T-helper 1 cell (primary cell): ENCODE results near the gene ZDHHC8.

Experiments used
- DNase-seq, 5 donors: peaks; one replicate each; pipeline ENCODE4 v3.0.0-alpha.2; 2012 to 2020

ZDHHC8 gene

GRCh38 chr22:20114506-20115475 lies 16.8 kb upstream of the ZDHHC8 start:
- DNase-seq: no peak

GRCh38 chr22:20115691-20116375 lies 15.8 kb upstream of the ZDHHC8 start, which contains the start of gene RANBP1:
TSS of gene RANBP1 (plus strand) at chr22:20116104. CDS start at chr22:20116185, 81 bp downstream.
- no peak for DNase-seq

GRCh38 chr22:20116376-20116950 lies 15.1 kb upstream of the ZDHHC8 start:
- no peak for DNase-seq

- DNase-seq: peak; percentile 93 to 98 (median 95)
Measured at GRCh38 chr22:20116951-20117632, 14.5 kb upstream of the ZDHHC8 start, which contains the start of gene TRMT2A. TSS of gene TRMT2A (minus strand) at chr22:20117226. CDS start at chr22:20116906, 320 bp downstream.

GRCh38 chr22:20117633-20118299 lies 13.8 kb upstream of the ZDHHC8 start:
- DNase-seq: peak in 4 of 5 donors; percentile 32 to 52 (median 40)

GRCh38 chr22:20118300-20119020 lies 13.1 kb upstream of the ZDHHC8 start:
- no peak for DNase-seq

- no peak for DNase-seq
Measured at GRCh38 chr22:20121856-20122415, 9.7 kb upstream of the ZDHHC8 start.

GRCh38 chr22:20123366-20124082 lies 8.1 kb upstream of the ZDHHC8 start:
- DNase-seq: no peak

GRCh38 chr22:20124083-20124787 lies 7.4 kb upstream of the ZDHHC8 start:
- DNase-seq: no peak

- DNase-seq: no peak
Measured at GRCh38 chr22:20125201-20126174, 6.1 kb upstream of the ZDHHC8 start.

- DNase-seq: no peak
Measured at GRCh38 chr22:20126284-20127029, 5.1 kb upstream of the ZDHHC8 start.

- no peak for DNase-seq
Measured at GRCh38 chr22:20127318-20127868, 4.2 kb upstream of the ZDHHC8 start.

- no peak for DNase-seq
Measured at GRCh38 chr22:20127869-20128618, 3.6 kb upstream of the ZDHHC8 start.

- no peak for DNase-seq
Measured at GRCh38 chr22:20128619-20128901, 3.0 kb upstream of the ZDHHC8 start.

- peak in 3 of 5 donors; percentile 44 to 48 (median 46) for DNase-seq
Measured at GRCh38 chr22:20128902-20129746, 2.5 kb upstream of the ZDHHC8 start.

- DNase-seq: no peak
Measured at GRCh38 chr22:20129747-20130014, 1.9 kb upstream of the ZDHHC8 start.
